ENCODE measurements around the gene UBL7. TPM values are rescaled to one million over a fixed set of nuclear protein-coding genes. Genes with fewer than 3 reads are reported as not detected.

The UBL7 gene
- total RNA-seq, 2 experiments from 2014 or later: 14.3 to 17.1 TPM

- ATAC-seq (ENCODE audit: poor library complexity) (peak; percentile 73), DNase-seq (peak in 11 of 14 experiments; percentile 16 to 75 (median 57))
- Mint-ChIP-seq H3K9me3 (no peaks in the 10 kb centered on the region), H3K36me3 (ENCODE audit: low read depth) (no peaks in the 10 kb centered on the region), H3K27ac (peak overlapping the region; percentile 3), H3K27me3 (no peaks in the 10 kb centered on the region), H3K4me3 (peak overlapping the region; percentile 48), H3K4me1 (ENCODE audit: low read depth) (peaks cover 49% of the 10 kb centered on the region)
- H3K36me3 ChIP-seq (ENCODE audit: insufficient read depth, low read length): no peaks in the 10 kb centered on the region
- ChIA-PET CTCF (no interaction called here), POLR2A (interaction anchor here (0.8 to 1.3 kb wide), 2 partner anchors 388 to 1049 kb away, joined by 3 read pairs; partner anchors contain the start of gene SIN3A)
- no peaks in the 10 kb centered on the region for H3K9me3 ChIP-seq (ENCODE audit: control insufficient read depth in 1 of 2, insufficient read depth in 1 of 2, low read length in 2 of 2)
- no peaks in the 10 kb centered on the region for H3K27me3 ChIP-seq (ENCODE audit: control insufficient read depth in 1 of 2, insufficient read depth in 2 of 2, low read length in 2 of 2)
- intact Hi-C loops (cut with DNase I, micrococcal nuclease): no loop called here
- TF ChIP-seq CTCF (IDR thresholded peaks at IDR 0.05): no peak
- peak overlapping the region in 1 of 2 donors; percentile 9 for H3K27ac ChIP-seq (ENCODE audit: low read depth in 1 of 2, low read length in 2 of 2)
- H3K4me3 ChIP-seq (ENCODE audit: low read length): no peak overlapping the region
- peaks cover 51% of the 10 kb centered on the region for H3K4me1 ChIP-seq (ENCODE audit: insufficient read depth, low read length)
Measured at GRCh38 chr15:74402873-74403587, 57.9 kb downstream of the UBL7 start.

GRCh38 chr15:74402337-74402841 lies 58.6 kb downstream of the UBL7 start:
- H3K4me1 Mint-ChIP-seq (ENCODE audit: low read depth): peaks cover 49% of the 10 kb centered on the region
- TF ChIP-seq CTCF (IDR thresholded peaks at IDR 0.05): no peak
- Histone ChIP-seq H3K36me3 (ENCODE audit: insufficient read depth, low read length) (no peaks in the 10 kb centered on the region), H3K4me1 (ENCODE audit: insufficient read depth, low read length) (peaks cover 52% of the 10 kb centered on the region), H3K9me3 (ENCODE audit: control insufficient read depth in 1 of 2, insufficient read depth in 1 of 2, low read length in 2 of 2) (no peaks in the 10 kb centered on the region), H3K27ac (ENCODE audit: low read depth in 1 of 2, low read length in 2 of 2) (peak overlapping the region in 1 of 2 donors; percentile 9), H3K27me3 (ENCODE audit: control insufficient read depth in 1 of 2, insufficient read depth in 2 of 2, low read length in 2 of 2) (no peaks in the 10 kb centered on the region), H3K4me3 (ENCODE audit: low read length) (no peak overlapping the region)
- H3K4me3 Mint-ChIP-seq: peak overlapping the region; percentile 48
- no peaks in the 10 kb centered on the region for H3K36me3 Mint-ChIP-seq (ENCODE audit: low read depth)
- intact Hi-C loops (cut with DNase I, micrococcal nuclease): no loop called here
- no peaks in the 10 kb centered on the region for H3K9me3 Mint-ChIP-seq
- CTCF ChIA-PET: no interaction called here
- DNase-seq: no peak
- H3K27me3 Mint-ChIP-seq: no peaks in the 10 kb centered on the region
- POLR2A ChIA-PET: interaction anchor here (0.8 kb wide), 1 partner anchor 389 kb away, joined by 3 read pairs; no protein-coding TSS in a partner anchor
- H3K27ac Mint-ChIP-seq: peak overlapping the region; percentile 3
- no peak for ATAC-seq (ENCODE audit: poor library complexity)

GRCh38 chr15:74400915-74401757 lies 59.8 kb downstream of the UBL7 start:
- intact Hi-C loops (cut with DNase I, micrococcal nuclease): no loop called here
- Histone ChIP-seq H3K4me1 (ENCODE audit: insufficient read depth, low read length) (peaks cover 52% of the 10 kb centered on the region), H3K27ac (ENCODE audit: low read depth in 1 of 2, low read length in 2 of 2) (no peak overlapping the region), H3K9me3 (ENCODE audit: control insufficient read depth in 1 of 2, insufficient read depth in 1 of 2, low read length in 2 of 2) (no peaks in the 10 kb centered on the region), H3K36me3 (ENCODE audit: insufficient read depth, low read length) (no peaks in the 10 kb centered on the region), H3K4me3 (ENCODE audit: low read length) (no peak overlapping the region), H3K27me3 (ENCODE audit: control insufficient read depth in 1 of 2, insufficient read depth in 2 of 2, low read length in 2 of 2) (no peaks in the 10 kb centered on the region)
- ChIA-PET POLR2A (interaction anchor here (0.6 kb wide), 1 partner anchor 352 kb away, joined by 3 read pairs; no protein-coding TSS in a partner anchor), CTCF (interaction anchor here (1.5 kb wide), 1 partner anchor 19 kb away, joined by 4 read pairs; no protein-coding TSS in a partner anchor)
- H3K4me1 Mint-ChIP-seq (ENCODE audit: low read depth): peaks cover 55% of the 10 kb centered on the region
- H3K27ac Mint-ChIP-seq: no peak overlapping the region
- no peaks in the 10 kb centered on the region for H3K9me3 Mint-ChIP-seq
- DNase-seq (peak in 2 of 14 experiments; percentile 28 to 31), ATAC-seq (ENCODE audit: poor library complexity) (no peak)
- peak overlapping the region; percentile 30 for H3K4me3 Mint-ChIP-seq
- H3K27me3 Mint-ChIP-seq: no peaks in the 10 kb centered on the region
- no peaks in the 10 kb centered on the region for H3K36me3 Mint-ChIP-seq (ENCODE audit: low read depth)
- no peak for TF ChIP-seq CTCF (IDR thresholded peaks at IDR 0.05)

Measured in CD4-positive, alpha-beta T cell (primary cell).